Esophagus squamous epithelium (tissue), 5 donors: Measurements from ENCODE around the gene ADPRM. TPM values are rescaled to one million over a fixed set of nuclear protein-coding genes. Genes with fewer than 3 reads are reported as not detected.

ENCODE experiments used
- DNase-seq: peaks from one replicate; lab custom pipeline; 2025; lab: John Stamatoyannopoulos, UW
- H3K27ac ChIP-seq, 4 donors: fragments of 200-600 bp; sonication (generic); one replicate each; pipeline ENCODE4 v1.5.1; 2016 to 2019; ENCODE audit warnings: mild to moderate bottlenecking in 1 of 4
- H3K27me3 ChIP-seq, 4 donors: fragments of 200-600 bp; sonication (generic); 1 replicate in 3 of 4; 2 replicates in 1 of 4; pipeline versions ENCODE4 v1.5.1 to v1.6.0; 2017 to 2021; ENCODE audit warnings: antibody characterized with exemption in 1 of 4
- H3K36me3 ChIP-seq, 3 donors: fragments of 200-600 bp; sonication (generic); one replicate each; pipeline ENCODE4 v1.5.1; 2016 to 2019
- H3K4me1 ChIP-seq, 3 donors: fragments of 200-600 bp; sonication (generic); one replicate each; pipeline ENCODE4 v1.5.1; 2017 to 2019
- H3K4me3 ChIP-seq, 4 donors: fragments of 200-600 bp; sonication (generic); 1 replicate in 3 of 4; 2 replicates in 1 of 4; pipeline ENCODE4 v1.5.1; 2016 to 2019; ENCODE audit warnings: mild to moderate bottlenecking in 2 of 4, moderate library complexity in 1 of 4
- H3K9me3 ChIP-seq, 3 donors: fragments of 200-600 bp; sonication (generic); one replicate each; pipeline ENCODE4 v1.5.1; 2016 to 2019
- POLR2A ChIP-seq, 4 donors: fragments of 450-650 bp; IDR thresholded peaks; one replicate each; pipeline ENCODE4 v1.6.1; 2017; ENCODE audit warnings: antibody characterized with exemption in 4 of 4, mild to moderate bottlenecking in 4 of 4, moderate library complexity in 3 of 4
- WGBS, 2 donors: methylation state at CpG; one replicate each; pipeline ENCODE4 v1.1.5; 2018; 5-methylcytosine and 5-hydroxymethylcytosine counted together
- intact Hi-C: fragments of 100-400 bp; cut with DNase I; formaldehyde crosslinking; loops from one replicate; pipeline ENCODE4 v1.15.0; 2022
- total RNA-seq, 4 donors: library from RNA; depleted of rRNA; stranded (reverse); fragments of >200 nt; gene quantifications; one replicate each; pipeline ENCODE4 v1.1.0, GENCODE V29; 2016
- TF ChIP-seq, protein P1 (sequence below), 6 experiments: fragments of 450-650 bp in 4 of 6; fragments of 200-600 bp in 2 of 6; sonication (generic) in 2 of 6; IDR thresholded peaks; one replicate each; pipeline ENCODE4 v1.5.1; 2016 to 2019; ENCODE audit warnings: antibody characterized with exemption in 6 of 6, mild to moderate bottlenecking in 4 of 6, moderate library complexity in 4 of 6
- donor health status: DM: yes; HTN: yes; CAD: no.

The ADPRM gene
- total RNA-seq, 4 donors from 2014 or later: 3.3 to 11.8 (median 4.4) TPM

DNA sequence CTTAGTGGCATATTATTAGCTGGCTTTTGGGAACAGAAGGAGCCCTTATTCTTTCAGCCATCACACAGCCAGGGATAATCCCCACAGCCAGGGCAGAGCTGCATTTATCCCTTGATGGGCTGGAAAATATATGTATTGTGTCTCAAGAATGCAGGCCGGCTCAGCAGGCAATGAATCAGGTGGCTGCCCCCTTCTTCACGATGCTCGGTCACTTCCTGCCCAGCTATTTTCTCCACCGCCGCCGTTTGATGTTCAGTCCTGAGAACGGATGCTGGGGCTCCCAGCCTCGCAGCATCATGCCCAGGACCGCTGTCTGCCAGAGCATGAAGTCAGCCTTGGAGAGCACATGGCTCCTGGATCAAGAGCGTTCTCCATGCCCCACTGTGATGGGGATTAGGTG lies 36.0 kb upstream of the ADPRM start:
- Histone ChIP-seq H3K4me1 (no peaks in the 10 kb centered on the region), H3K27ac (no peak overlapping the region), H3K27me3 (no peaks in the 10 kb centered on the region), H3K4me3 (no peak overlapping the region), H3K9me3 (no peaks in the 10 kb centered on the region), H3K36me3 (peaks cover 0 to 10% (median 0%) of the 10 kb centered on the region in 3 donors)
- TF ChIP-seq, protein P1, sequence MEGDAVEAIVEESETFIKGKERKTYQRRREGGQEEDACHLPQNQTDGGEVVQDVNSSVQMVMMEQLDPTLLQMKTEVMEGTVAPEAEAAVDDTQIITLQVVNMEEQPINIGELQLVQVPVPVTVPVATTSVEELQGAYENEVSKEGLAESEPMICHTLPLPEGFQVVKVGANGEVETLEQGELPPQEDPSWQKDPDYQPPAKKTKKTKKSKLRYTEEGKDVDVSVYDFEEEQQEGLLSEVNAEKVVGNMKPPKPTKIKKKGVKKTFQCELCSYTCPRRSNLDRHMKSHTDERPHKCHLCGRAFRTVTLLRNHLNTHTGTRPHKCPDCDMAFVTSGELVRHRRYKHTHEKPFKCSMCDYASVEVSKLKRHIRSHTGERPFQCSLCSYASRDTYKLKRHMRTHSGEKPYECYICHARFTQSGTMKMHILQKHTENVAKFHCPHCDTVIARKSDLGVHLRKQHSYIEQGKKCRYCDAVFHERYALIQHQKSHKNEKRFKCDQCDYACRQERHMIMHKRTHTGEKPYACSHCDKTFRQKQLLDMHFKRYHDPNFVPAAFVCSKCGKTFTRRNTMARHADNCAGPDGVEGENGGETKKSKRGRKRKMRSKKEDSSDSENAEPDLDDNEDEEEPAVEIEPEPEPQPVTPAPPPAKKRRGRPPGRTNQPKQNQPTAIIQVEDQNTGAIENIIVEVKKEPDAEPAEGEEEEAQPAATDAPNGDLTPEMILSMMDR (IDR thresholded peaks at IDR 0.05): no peak
- TF ChIP-seq POLR2A (IDR thresholded peaks at IDR 0.05): no peak
- 90 to 91% methylated on average over 4 to 10 of the region's 10 CpGs for whole genome bisulfite sequencing, 2 donors
- intact Hi-C loops: no loop called here
- no peak for DNase-seq

DNA sequence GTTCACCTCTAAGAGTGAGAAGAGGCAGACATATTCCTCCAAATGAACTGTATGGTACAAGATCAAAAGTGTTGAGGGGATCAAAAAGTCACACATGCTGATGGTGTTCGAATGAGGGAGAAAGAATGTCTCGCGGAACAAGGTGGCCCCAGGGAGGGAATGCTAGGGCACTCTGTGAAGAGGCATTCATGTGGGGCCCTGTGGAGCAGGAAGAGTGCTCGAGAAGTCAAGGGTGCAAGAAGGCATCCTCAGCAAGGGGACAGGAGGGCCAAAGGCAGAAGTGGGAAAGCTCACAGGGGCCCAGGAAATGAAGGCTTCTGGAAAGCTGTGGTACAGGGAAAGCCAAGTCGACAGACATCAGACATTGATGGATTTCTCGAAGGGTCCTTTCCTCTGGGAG lies 34.2 kb upstream of the ADPRM start:
- Histone ChIP-seq H3K4me1 (no peaks in the 10 kb centered on the region), H3K4me3 (no peak overlapping the region), H3K27me3 (no peaks in the 10 kb centered on the region), H3K27ac (no peak overlapping the region), H3K9me3 (no peaks in the 10 kb centered on the region), H3K36me3 (peaks cover 0 to 10% (median 0%) of the 10 kb centered on the region in 3 donors)
- TF ChIP-seq, protein P1 (IDR thresholded peaks at IDR 0.05): no peak
- no peak for TF ChIP-seq POLR2A (IDR thresholded peaks at IDR 0.05)
- DNase-seq: no peak
- WGBS, 2 donors: 87% methylated on average over 6 of the region's 6 CpGs
- intact Hi-C loops: no loop called here

DNA sequence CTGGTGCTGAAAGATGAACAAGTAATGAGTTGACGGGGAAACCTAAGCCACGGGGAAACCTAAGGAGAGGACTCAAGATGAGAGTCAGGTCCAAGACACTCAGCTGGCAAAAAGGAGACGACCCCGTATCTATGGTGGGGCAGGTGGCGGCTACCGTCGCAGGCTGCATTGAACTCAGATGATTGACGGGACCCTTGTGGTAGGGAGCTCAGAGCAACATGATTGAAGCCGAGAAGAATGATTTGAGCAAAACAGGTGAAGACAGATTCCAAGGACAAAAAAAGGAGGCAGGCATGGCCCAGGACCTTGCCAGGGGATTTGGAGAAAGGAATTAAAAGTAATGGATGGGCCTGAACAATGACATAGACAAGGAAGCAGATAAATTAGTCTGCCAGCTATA lies 32.8 kb upstream of the ADPRM start:
- Histone ChIP-seq H3K9me3 (no peaks in the 10 kb centered on the region), H3K4me3 (no peak overlapping the region), H3K36me3 (peaks cover 0 to 5% (median 0%) of the 10 kb centered on the region in 3 donors), H3K4me1 (no peaks in the 10 kb centered on the region), H3K27me3 (no peaks in the 10 kb centered on the region), H3K27ac (no peak overlapping the region)
- TF ChIP-seq, protein P1 (IDR thresholded peaks at IDR 0.05): no peak
- TF ChIP-seq POLR2A (IDR thresholded peaks at IDR 0.05): no peak
- DNase-seq: no peak
- intact Hi-C loops: no loop called here
- WGBS, 2 donors: 84 to 86% methylated on average over 9 of the region's 9 CpGs

DNA sequence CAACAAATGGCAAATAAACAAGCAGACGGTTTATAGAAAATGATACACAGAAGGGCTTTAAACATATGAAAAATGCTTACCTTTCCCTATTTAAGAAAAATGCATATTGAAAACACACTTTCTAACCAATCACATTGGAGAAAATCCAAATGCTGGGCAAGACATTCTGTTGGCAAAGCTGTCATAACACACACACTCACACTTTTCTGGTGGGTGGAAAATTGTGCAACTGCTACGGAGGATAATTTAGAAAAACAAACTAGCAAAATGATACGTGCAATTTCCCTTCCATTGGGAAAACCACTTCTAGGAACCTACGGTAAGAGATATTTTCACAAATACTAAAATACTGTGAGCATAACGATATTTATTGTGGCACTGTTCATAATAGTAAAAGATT lies 30.5 kb upstream of the ADPRM start:
- no peaks in the 10 kb centered on the region for H3K9me3 ChIP-seq
- TF ChIP-seq POLR2A (IDR thresholded peaks at IDR 0.05): no peak
- TF ChIP-seq, protein P1 (IDR thresholded peaks at IDR 0.05): no peak
- DNase-seq: no peak
- intact Hi-C loops: no loop called here
- no peaks in the 10 kb centered on the region for H3K27me3 ChIP-seq
- H3K27ac ChIP-seq: no peak overlapping the region
- H3K36me3 ChIP-seq: no peaks in the 10 kb centered on the region
- H3K4me3 ChIP-seq: no peak overlapping the region
- WGBS, 2 donors: 70 to 75% methylated on average over 5 of the region's 5 CpGs
- H3K4me1 ChIP-seq: no peaks in the 10 kb centered on the region

DNA sequence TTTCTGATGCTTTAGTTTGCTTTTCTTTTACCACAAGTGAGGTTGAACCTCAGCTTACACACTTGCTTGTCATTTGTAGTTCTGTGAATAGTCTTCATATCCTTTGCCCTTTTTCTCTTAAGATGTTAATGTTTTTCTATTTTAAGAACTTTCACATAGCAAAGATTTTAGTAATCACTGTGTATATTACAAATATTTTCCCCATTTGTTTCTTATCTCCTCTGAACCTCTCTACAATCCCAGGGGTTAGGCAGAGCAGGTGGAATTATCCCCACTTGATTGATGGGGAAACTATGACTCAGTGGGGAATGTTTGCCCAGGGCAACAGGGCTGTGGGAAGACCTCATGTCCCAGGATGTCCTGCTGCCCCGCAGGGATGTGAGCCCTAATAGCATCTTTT lies 28.6 kb upstream of the ADPRM start:
- Histone ChIP-seq H3K36me3 (peaks cover 0 to 5% (median 0%) of the 10 kb centered on the region in 3 donors), H3K9me3 (no peaks in the 10 kb centered on the region), H3K27me3 (no peaks in the 10 kb centered on the region), H3K27ac (no peak overlapping the region), H3K4me3 (no peak overlapping the region), H3K4me1 (no peaks in the 10 kb centered on the region)
- no peak for DNase-seq
- TF ChIP-seq, protein P1 (IDR thresholded peaks at IDR 0.05): no peak
- TF ChIP-seq POLR2A (IDR thresholded peaks at IDR 0.05): no peak
- intact Hi-C loops: no loop called here
- WGBS, 2 donors: 10 to 50% methylated on average over 1 of the region's 1 CpG
